H1 (cell line): Measurements from ENCODE around the gene RREB1. TPM values are rescaled to one million over a fixed set of nuclear protein-coding genes. Genes with fewer than 3 reads are reported as not detected.

ENCODE experiments used
- CTCF ChIA-PET: fragments of 300-600 bp; sonication (Branson Sonifier 250); formaldehyde crosslinking; loops from one replicate; lab custom pipeline; 2021; ENCODE audit not compliant: partially characterized antibody; lab: Charles Lee
- POLR2A ChIA-PET: fragments of 300-600 bp; sonication (Branson Sonifier 250); formaldehyde crosslinking; loops from one replicate; lab custom pipeline; 2021; ENCODE audit warnings: inconsistent platforms; ENCODE audit not compliant: partially characterized antibody; lab: Charles Lee
- DNase-seq, 2 experiments: peaks; one replicate each; pipeline versions ENCODE4 v3.0.0 to v3.0.0-alpha.2; 2010 to 2022; ENCODE audit warnings: low spot score in 2 of 2, low read depth in 1 of 2, mixed read lengths in 1 of 2
- FAIRE-seq: peaks from 2 replicates; lab custom pipeline; 2011; peaks lifted over from hg19 to GRCh38; lab: Jason Lieb, UNC
- H2AFZ ChIP-seq: 2 replicates; pipeline ENCODE4 v1.8.1; 2012; ENCODE audit warnings: low read length, inconsistent platforms
- H2AK5ac ChIP-seq: 2 replicates; pipeline ENCODE4 v1.6.1; 2013; ENCODE audit warnings: low read depth, low read length
- H2BK120ac ChIP-seq: replicated peaks from 2 replicates; pipeline ENCODE3; 2013; ENCODE audit warnings: low read depth, low read length, inconsistent platforms
- H2BK12ac ChIP-seq: 2 replicates; pipeline ENCODE4 v1.6.1; 2013; ENCODE audit warnings: low read depth, low read length
- H2BK15ac ChIP-seq: 2 replicates; pipeline ENCODE4 v1.6.1; 2013; ENCODE audit warnings: low read length
- H2BK20ac ChIP-seq: 2 replicates; pipeline ENCODE4 v1.6.1; 2013; ENCODE audit warnings: low read length
- H2BK5ac ChIP-seq: 2 replicates; pipeline ENCODE4 v1.6.1; 2013; ENCODE audit warnings: low read depth, low read length
- H3K14ac ChIP-seq: 2 replicates; pipeline ENCODE4 v1.6.1; 2013; ENCODE audit warnings: inconsistent platforms; ENCODE audit not compliant: insufficient read length
- H3K18ac ChIP-seq: 2 replicates; pipeline ENCODE4 v1.6.1; 2013; ENCODE audit warnings: low read length; ENCODE audit errors: extremely low read depth
- H3K23ac ChIP-seq: 2 replicates; pipeline ENCODE4 v1.6.1; 2013; ENCODE audit warnings: inconsistent platforms; ENCODE audit not compliant: insufficient read length
- H3K23me2 ChIP-seq: 2 replicates; pipeline ENCODE4 v1.6.1; 2013; ENCODE audit warnings: low read depth, low read length
- H3K27ac ChIP-seq: 2 replicates; pipeline ENCODE4 v1.6.1; 2011; ENCODE audit warnings: low read depth, low read length, inconsistent platforms
- H3K27me3 ChIP-seq, 4 experiments: replicated peaks in 1 of 4; 1 replicate in 1 of 4; 2 replicates in 3 of 4; pipeline versions ENCODE4 v1.6.1 to v1.8.1; 2011 to 2013; ENCODE audit warnings: low read length in 3 of 4, mild to moderate bottlenecking in 3 of 4, inconsistent platforms in 2 of 4, mixed read lengths in 2 of 4, moderate library complexity in 1 of 4; ENCODE audit not compliant: control insufficient read depth in 3 of 4, insufficient read depth in 3 of 4; ENCODE audit errors: extremely low read depth in 1 of 4
- H3K36me3 ChIP-seq, 4 experiments: 2 replicates each; pipeline versions ENCODE4 v1.6.1 to v1.8.1; 2011 to 2013; ENCODE audit warnings: mild to moderate bottlenecking in 4 of 4, low read length in 3 of 4, moderate library complexity in 2 of 4, control low read depth in 1 of 4, inconsistent platforms in 1 of 4; ENCODE audit not compliant: insufficient read depth in 4 of 4, control insufficient read depth in 2 of 4
- H3K4ac ChIP-seq: replicated peaks from 2 replicates; pipeline ENCODE3; 2013; ENCODE audit warnings: low read length, low read depth, mixed read lengths, inconsistent platforms; ENCODE audit not compliant: insufficient read length
- H3K4me1 ChIP-seq, 4 experiments: replicated peaks in 1 of 4; 1 replicate in 1 of 4; 2 replicates in 3 of 4; pipeline versions ENCODE4 v1.6.1 to v1.8.1; 2011 to 2013; ENCODE audit warnings: low read length in 3 of 4, inconsistent platforms in 2 of 4, mixed read lengths in 1 of 4; ENCODE audit not compliant: insufficient read depth in 4 of 4, control insufficient read depth in 3 of 4
- H3K4me2 ChIP-seq, 2 experiments: 2 replicates each; pipeline versions ENCODE4 v1.6.1 to v1.8.1; 2011 to 2013; ENCODE audit warnings: low read depth in 2 of 2, low read length in 2 of 2, control low read depth in 1 of 2, inconsistent platforms in 1 of 2, mild to moderate bottlenecking in 1 of 2; ENCODE audit not compliant: insufficient read depth in 1 of 2
- H3K4me3 ChIP-seq, 4 experiments: fragments of 200-600, 300-600 bp in 1 of 4; sonication (generic), shearing (Covaris generic), sonication (Bioruptor Twin) in 1 of 4; 2 replicates each; pipeline versions ENCODE4 v1.5.1 to v1.8.1; 2011 to 2016; ENCODE audit warnings: low read length in 4 of 4, low read depth in 3 of 4, control low read depth in 2 of 4, inconsistent platforms in 2 of 4, mild to moderate bottlenecking in 2 of 4, mixed read lengths in 1 of 4, moderate library complexity in 1 of 4; ENCODE audit not compliant: insufficient read depth in 2 of 4; ENCODE audit errors: extremely low read depth in 1 of 4
- H3K56ac ChIP-seq: replicated peaks from 2 replicates; pipeline ENCODE3; 2013; ENCODE audit warnings: low read depth, mild to moderate bottlenecking, mixed read lengths, low read length, inconsistent platforms; ENCODE audit not compliant: insufficient read length
- H3K79me1 ChIP-seq: 2 replicates; pipeline ENCODE4 v1.6.1; 2013; ENCODE audit warnings: low read depth, low read length, control low read depth
- H3K79me2 ChIP-seq, 2 experiments: 2 replicates each; pipeline versions ENCODE4 v1.6.1 to v1.8.1; 2012 to 2013; ENCODE audit warnings: low read length in 2 of 2, mild to moderate bottlenecking in 2 of 2, inconsistent platforms in 1 of 2; ENCODE audit not compliant: insufficient read depth in 2 of 2, control insufficient read depth in 1 of 2
- H3K9ac ChIP-seq, 4 experiments: replicated peaks in 1 of 4; 1 replicate in 1 of 4; 2 replicates in 3 of 4; pipeline versions ENCODE4 v1.6.1 to v1.8.1; 2011 to 2013; ENCODE audit warnings: low read depth in 3 of 4, low read length in 3 of 4, control low read depth in 2 of 4, mild to moderate bottlenecking in 2 of 4, moderate library complexity in 2 of 4, inconsistent platforms in 1 of 4; ENCODE audit errors: extremely low read depth in 1 of 4
- H3K9me3 ChIP-seq, 2 experiments: 2 replicates each; pipeline versions ENCODE4 v1.6.1 to v1.8.1; 2012 to 2013; ENCODE audit warnings: mild to moderate bottlenecking in 2 of 2, moderate library complexity in 2 of 2, control low read depth in 1 of 2, inconsistent platforms in 1 of 2, low read depth in 1 of 2, low read length in 1 of 2, mixed read lengths in 1 of 2; ENCODE audit not compliant: insufficient read depth in 2 of 2
- H4K20me1 ChIP-seq, 2 experiments: replicated peaks in 1 of 2; 2 replicates each; pipeline versions ENCODE3 to v1.8.1; 2011 to 2013; ENCODE audit warnings: inconsistent platforms in 2 of 2, low read length in 2 of 2, mild to moderate bottlenecking in 1 of 2; ENCODE audit not compliant: insufficient read depth in 2 of 2, control insufficient read depth in 1 of 2
- H4K5ac ChIP-seq: 2 replicates; pipeline ENCODE4 v1.6.1; 2013; ENCODE audit warnings: low read length, low read depth, mixed read lengths, inconsistent platforms; ENCODE audit not compliant: insufficient read length
- H4K8ac ChIP-seq: 2 replicates; pipeline ENCODE4 v1.8.0; 2013; ENCODE audit warnings: mild to moderate bottlenecking, moderate library complexity, low read length, inconsistent platforms; ENCODE audit not compliant: insufficient read depth; ENCODE audit errors: extremely low read depth
- H4K91ac ChIP-seq: replicated peaks from 2 replicates; pipeline ENCODE3; 2013; ENCODE audit warnings: low read length, mixed read lengths, inconsistent platforms; ENCODE audit not compliant: insufficient read length
- CBX5 ChIP-seq: fragments of 300-800, 300-1000 bp; sonication (generic); IDR thresholded peaks from 2 replicates; pipeline ENCODE4 v1.7.1; 2016; ENCODE audit warnings: antibody characterized with exemption, low read length, low read depth
- EZH2 ChIP-seq: fragments of 200-600 bp; sonication (generic); IDR thresholded peaks from 2 replicates; pipeline ENCODE4 v1.7.1; 2012; ENCODE audit warnings: low read depth, mild to moderate bottlenecking, moderate library complexity, low read length, inconsistent platforms; ENCODE audit not compliant: severe bottlenecking
- HDAC6 ChIP-seq: IDR thresholded peaks from one replicate; pipeline ENCODE4 v1.7.1; 2012; ENCODE audit warnings: low read depth, mild to moderate bottlenecking, inconsistent platforms, low read length, moderate library complexity
- KDM1A ChIP-seq: fragments of 200-600, 300-600 bp; sonication (generic); IDR thresholded peaks from 2 replicates; pipeline ENCODE4 v1.7.1; 2016; ENCODE audit warnings: mild to moderate bottlenecking, low read length, borderline replicate concordance
- KDM5A ChIP-seq: fragments of 200-600 bp; IDR thresholded peaks from 2 replicates; pipeline ENCODE4 v1.7.1; 2012; ENCODE audit warnings: mild to moderate bottlenecking, low read length, inconsistent platforms, mixed read lengths
- RNF2 ChIP-seq: fragments of 200-900, 300-1000 bp; sonication (generic); IDR thresholded peaks from 2 replicates; pipeline ENCODE4 v1.7.1; 2016; ENCODE audit warnings: borderline replicate concordance, low read depth, mild to moderate bottlenecking, antibody characterized with exemption, low read length; ENCODE audit not compliant: poor library complexity, severe bottlenecking; ENCODE audit errors: missing control alignments
- RXRA ChIP-seq: IDR thresholded peaks from 2 replicates; pipeline ENCODE4 v1.6.1; 2011; ENCODE audit warnings: low read depth, mild to moderate bottlenecking, low read length, moderate library complexity; ENCODE audit not compliant: insufficient read depth
- SP1 ChIP-seq: IDR thresholded peaks from 2 replicates; pipeline ENCODE4 v1.6.1; 2011; ENCODE audit warnings: low read depth, low read length
- WGBS, 2 experiments: shearing (Covaris generic) in 1 of 2; methylation state at CpG; one replicate each; pipeline versions ENCODE4 v1.1.6 to v1.1.7; 2013 to 2015; ENCODE audit warnings: low lambda C conversion rate in 2 of 2, mixed read lengths in 2 of 2, inconsistent platforms in 1 of 2, low coverage in 1 of 2, missing lambda C conversion rate in 1 of 2; ENCODE audit not compliant: insufficient replicate concordance in 2 of 2, insufficient coverage in 1 of 2, insufficient read length in 1 of 2; ENCODE audit errors: extremely low coverage in 1 of 2, missing lambda C conversion rate in 1 of 2; 5-methylcytosine and 5-hydroxymethylcytosine counted together
- polyA plus RNA-seq, 7 experiments: library from polyadenylated mRNA; depleted of rRNA in 3 of 7; stranded (reverse) in 5 of 7; unstranded in 2 of 7; fragments of >200 nt in 5 of 7; fragments of 200-250 nt in 2 of 7; gene quantifications; 1 replicate in 5 of 7; 2 replicates in 1 of 7; 4 replicates in 1 of 7; pipeline versions ENCODE4 v1.2.1 to v1.2.3, GENCODE V29; 2011 to 2013; ENCODE audit warnings: missing spikeins in 2 of 7, mixed read lengths in 2 of 7
- total RNA-seq: library from RNA; stranded (reverse); fragmentation: NEBNext Ultra II Directional; extraction: Animal tissue kit (Norgen Biotek cat#: 25700); gene quantifications from 2 replicates; pipeline ENCODE4 v1.2.1, GENCODE V29; 2021
- TF ChIP-seq, protein P1 (sequence below): IDR thresholded peaks from 2 replicates; pipeline ENCODE4 v1.6.1; 2012; ENCODE audit warnings: inconsistent platforms

RREB1 gene
- total and polyA plus RNA-seq, 2 of the 8 experiments (the other 6 are each of a cell fraction or from before 2014, with no cell fraction given), result 3.9 to 34.7 TPM

DNA sequence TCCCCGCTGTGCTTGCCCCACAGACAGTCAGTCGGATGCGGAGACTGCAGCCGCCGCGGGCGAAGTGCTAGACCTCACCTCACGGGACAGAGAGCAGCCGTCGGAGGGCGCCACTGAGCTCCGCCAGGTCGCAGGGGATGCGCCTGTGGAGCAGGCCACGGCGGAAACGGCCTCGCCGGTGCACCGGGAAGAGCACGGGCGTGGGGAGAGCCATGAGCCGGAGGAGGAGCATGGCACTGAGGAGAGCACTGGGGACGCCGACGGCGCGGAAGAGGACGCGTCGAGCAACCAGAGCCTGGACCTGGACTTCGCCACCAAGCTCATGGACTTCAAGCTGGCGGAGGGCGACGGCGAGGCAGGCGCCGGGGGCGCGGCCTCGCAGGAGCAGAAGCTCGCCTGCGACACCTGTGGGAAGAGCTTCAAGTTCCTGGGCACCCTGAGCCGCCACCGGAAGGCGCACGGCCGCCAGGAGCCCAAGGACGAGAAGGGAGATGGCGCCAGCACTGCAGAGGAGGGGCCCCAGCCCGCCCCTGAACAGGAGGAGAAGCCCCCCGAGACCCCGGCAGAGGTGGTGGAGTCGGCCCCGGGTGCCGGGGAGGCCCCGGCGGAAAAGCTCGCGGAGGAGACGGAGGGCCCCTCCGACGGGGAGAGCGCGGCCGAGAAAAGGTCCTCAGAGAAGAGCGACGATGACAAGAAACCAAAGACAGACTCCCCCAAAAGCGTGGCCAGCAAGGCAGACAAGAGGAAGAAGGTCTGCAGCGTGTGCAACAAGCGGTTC is 138.8 kb downstream of the RREB1 start:
- Histone ChIP-seq H3K4me3 (no peak overlapping the region), H2BK12ac (no peak overlapping the region), H3K4ac (no peak overlapping the region), H3K4me2 (no peak overlapping the region), H3K18ac (no peak overlapping the region), H2BK5ac (no peak overlapping the region), H3K36me3 (peaks cover 6 to 17% (median 13%) of the 10 kb centered on the region in 4 experiments; a peak in 7 of 8 replicates), H2BK15ac (no peak overlapping the region), H3K27ac (no peak overlapping the region), H3K9ac (no peak overlapping the region), H2AFZ (no peak overlapping the region), H3K79me2 (no peaks in the 10 kb centered on the region), H3K79me1 (no peaks in the 10 kb centered on the region), H2AK5ac (no peak overlapping the region), H3K4me1 (peaks cover 9 to 16% (median 13%) of the 10 kb centered on the region in 4 experiments), H3K9me3 (no peaks in the 10 kb centered on the region), H3K14ac (no peak overlapping the region), H4K8ac (no peak overlapping the region), H3K27me3 (no peaks in the 10 kb centered on the region), H4K20me1 (peaks cover 2 to 5% of the 10 kb centered on the region in 2 experiments), H3K23ac (no peak overlapping the region), H3K23me2 (no peaks in the 10 kb centered on the region), H2BK120ac (no peak overlapping the region), H4K5ac (no peak overlapping the region), H4K91ac (no peak overlapping the region), H2BK20ac (no peak overlapping the region), H3K56ac (no peak overlapping the region)
- POLR2A ChIA-PET, result interaction anchor here (0.5 to 1.2 kb wide), 4 partner anchors 15 to 390 kb away, joined by 3 to 4 read pairs (median 3); no protein-coding TSS in a partner anchor
- peak in 1 of 2 experiments; percentile 79 for DNase-seq
- WGBS, 2 experiments, result 93% methylated on average over 69 of the region's 71 CpGs; no CpG with 5 or more reads in 1 of the 2 experiments
- CTCF ChIA-PET, result interaction anchor here (0.5 to 5.7 kb wide), 30 partner anchors 10 to 572 kb away, joined by 3 to 55 read pairs (median 4); no protein-coding TSS in a partner anchor
- no peak for FAIRE-seq
- TF ChIP-seq KDM1A (no peak), RNF2 (no peak), SP1 (no peak), CBX5 (no peak), RXRA (no peak), EZH2 (no peak), HDAC6 (no peak), KDM5A (no peak)
- TF ChIP-seq, protein P1, sequence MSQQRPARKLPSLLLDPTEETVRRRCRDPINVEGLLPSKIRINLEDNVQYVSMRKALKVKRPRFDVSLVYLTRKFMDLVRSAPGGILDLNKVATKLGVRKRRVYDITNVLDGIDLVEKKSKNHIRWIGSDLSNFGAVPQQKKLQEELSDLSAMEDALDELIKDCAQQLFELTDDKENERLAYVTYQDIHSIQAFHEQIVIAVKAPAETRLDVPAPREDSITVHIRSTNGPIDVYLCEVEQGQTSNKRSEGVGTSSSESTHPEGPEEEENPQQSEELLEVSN, result no peak
